Measurements from ENCODE around the gene LGR6. TPM values are rescaled to one million over a fixed set of nuclear protein-coding genes. Genes with fewer than 3 reads are reported as not detected.

The LGR6 gene
- total RNA-seq, 2 donors from 2014 or later, result 1.3 to 1.6 TPM

DNA sequence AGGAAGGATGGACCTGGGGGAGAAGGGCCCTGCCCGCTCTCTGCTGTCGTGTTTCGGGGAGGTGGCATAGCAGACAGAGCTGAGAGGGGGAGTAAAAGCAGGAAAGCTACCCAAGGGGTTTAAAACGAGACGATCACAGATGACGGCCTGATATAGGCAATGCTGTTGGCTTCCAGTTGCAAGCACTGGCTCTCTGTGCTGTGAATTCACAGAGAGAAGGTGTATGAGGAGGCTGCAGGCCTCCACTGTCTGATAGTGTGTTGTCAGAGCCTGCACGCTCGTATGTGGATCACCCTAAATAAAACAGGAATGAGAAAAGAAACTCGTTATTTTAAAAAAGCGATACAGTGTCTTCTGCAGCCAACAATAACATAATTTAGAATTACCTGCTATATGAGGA lies 57.4 kb downstream of the LGR6 start:
- DNase-seq, result no peak
- H3K9me3 ChIP-seq, result no peaks in the 10 kb centered on the region
- no peak overlapping the region for H3K4me3 ChIP-seq
- no peaks in the 10 kb centered on the region for H3K36me3 ChIP-seq
- no peaks in the 10 kb centered on the region for H3K27me3 ChIP-seq
- H3K4me1 ChIP-seq, result no peaks in the 10 kb centered on the region
- no peak overlapping the region for H3K9ac ChIP-seq (ENCODE audit: low read depth in 2 of 2, low read length in 2 of 2)
- no peak overlapping the region for H3K27ac ChIP-seq
- intact Hi-C loops (cut with DNase I), result no loop called here
- TF ChIP-seq, protein P1, sequence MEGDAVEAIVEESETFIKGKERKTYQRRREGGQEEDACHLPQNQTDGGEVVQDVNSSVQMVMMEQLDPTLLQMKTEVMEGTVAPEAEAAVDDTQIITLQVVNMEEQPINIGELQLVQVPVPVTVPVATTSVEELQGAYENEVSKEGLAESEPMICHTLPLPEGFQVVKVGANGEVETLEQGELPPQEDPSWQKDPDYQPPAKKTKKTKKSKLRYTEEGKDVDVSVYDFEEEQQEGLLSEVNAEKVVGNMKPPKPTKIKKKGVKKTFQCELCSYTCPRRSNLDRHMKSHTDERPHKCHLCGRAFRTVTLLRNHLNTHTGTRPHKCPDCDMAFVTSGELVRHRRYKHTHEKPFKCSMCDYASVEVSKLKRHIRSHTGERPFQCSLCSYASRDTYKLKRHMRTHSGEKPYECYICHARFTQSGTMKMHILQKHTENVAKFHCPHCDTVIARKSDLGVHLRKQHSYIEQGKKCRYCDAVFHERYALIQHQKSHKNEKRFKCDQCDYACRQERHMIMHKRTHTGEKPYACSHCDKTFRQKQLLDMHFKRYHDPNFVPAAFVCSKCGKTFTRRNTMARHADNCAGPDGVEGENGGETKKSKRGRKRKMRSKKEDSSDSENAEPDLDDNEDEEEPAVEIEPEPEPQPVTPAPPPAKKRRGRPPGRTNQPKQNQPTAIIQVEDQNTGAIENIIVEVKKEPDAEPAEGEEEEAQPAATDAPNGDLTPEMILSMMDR (IDR thresholded peaks at IDR 0.05), result no peak

DNA sequence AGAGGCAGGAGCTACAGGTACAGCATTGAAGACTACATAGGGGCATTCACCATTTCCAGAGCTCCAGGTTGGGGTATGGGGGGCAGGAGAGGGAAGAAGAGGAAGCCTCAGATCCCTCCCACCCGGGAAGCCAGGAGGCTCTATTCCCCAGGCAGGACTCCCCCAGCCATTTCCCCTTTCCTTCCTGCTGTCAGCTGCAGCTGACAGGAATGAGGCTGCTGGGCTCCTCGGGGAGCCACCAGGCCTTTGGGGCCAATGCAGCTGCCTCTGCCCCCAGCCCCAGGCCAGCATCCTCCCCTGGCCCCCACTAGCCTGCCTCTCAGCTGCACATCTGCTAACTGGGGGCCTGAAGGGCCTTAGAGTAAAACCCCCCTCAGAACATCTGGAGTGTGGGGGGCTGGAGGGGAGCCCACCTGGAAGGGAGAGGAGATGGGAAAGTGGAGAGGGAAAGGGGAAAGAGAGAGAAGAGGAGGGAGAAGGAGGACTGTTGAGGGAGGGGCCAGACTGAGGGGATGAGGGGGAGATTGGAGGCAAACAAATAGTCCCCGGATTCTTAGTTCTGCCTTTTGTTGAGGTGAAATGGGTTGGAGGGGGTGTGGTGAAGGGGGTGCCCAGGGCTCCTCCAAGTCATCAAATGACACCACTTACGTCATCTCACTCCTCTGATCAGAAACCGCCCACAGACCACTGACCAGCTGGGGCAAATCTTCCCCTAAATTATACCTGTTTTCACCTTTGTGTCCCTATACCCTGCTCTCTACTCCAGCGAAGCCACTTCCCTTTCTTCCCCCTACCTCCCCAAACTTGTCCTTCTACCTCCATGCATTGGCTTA lies 58.0 kb downstream of the LGR6 start:
- Histone ChIP-seq H3K9ac (ENCODE audit: low read depth in 2 of 2, low read length in 2 of 2) (no peak overlapping the region), H3K27ac (no peak overlapping the region), H3K36me3 (no peaks in the 10 kb centered on the region), H3K27me3 (no peaks in the 10 kb centered on the region), H3K9me3 (no peaks in the 10 kb centered on the region), H3K4me1 (no peaks in the 10 kb centered on the region), H3K4me3 (no peak overlapping the region)
- intact Hi-C loops (cut with DNase I), result no loop called here
- no peak for DNase-seq
- TF ChIP-seq, protein P1 (IDR thresholded peaks at IDR 0.05), result no peak

DNA sequence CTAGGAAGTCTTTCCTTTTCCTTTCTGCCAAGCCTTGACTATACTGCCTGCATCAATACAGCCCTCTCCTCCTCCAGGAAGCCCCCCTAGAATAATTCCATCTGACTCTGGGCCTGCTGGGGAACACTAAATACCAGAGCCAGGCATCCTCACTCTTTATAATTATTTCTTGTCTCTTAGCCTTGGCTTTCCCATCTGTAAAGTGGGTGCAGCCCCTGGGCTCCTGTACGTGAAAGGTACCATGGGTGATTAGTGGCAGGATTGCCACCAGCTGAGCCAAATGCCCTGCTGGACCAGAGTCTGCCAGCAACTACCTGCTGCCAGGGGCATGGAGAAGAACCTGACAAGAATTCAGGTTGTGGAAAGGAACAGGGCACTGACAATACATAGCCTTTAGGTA lies 58.7 kb downstream of the LGR6 start:
- no peak overlapping the region for H3K27ac ChIP-seq
- TF ChIP-seq, protein P1 (IDR thresholded peaks at IDR 0.05), result no peak
- no peaks in the 10 kb centered on the region for H3K36me3 ChIP-seq
- H3K27me3 ChIP-seq, result no peaks in the 10 kb centered on the region
- no peak overlapping the region for H3K9ac ChIP-seq (ENCODE audit: low read depth in 2 of 2, low read length in 2 of 2)
- no peak overlapping the region for H3K4me3 ChIP-seq
- H3K9me3 ChIP-seq, result no peaks in the 10 kb centered on the region
- no peak for DNase-seq
- intact Hi-C loops (cut with DNase I), result no loop called here
- H3K4me1 ChIP-seq, result no peaks in the 10 kb centered on the region

DNA sequence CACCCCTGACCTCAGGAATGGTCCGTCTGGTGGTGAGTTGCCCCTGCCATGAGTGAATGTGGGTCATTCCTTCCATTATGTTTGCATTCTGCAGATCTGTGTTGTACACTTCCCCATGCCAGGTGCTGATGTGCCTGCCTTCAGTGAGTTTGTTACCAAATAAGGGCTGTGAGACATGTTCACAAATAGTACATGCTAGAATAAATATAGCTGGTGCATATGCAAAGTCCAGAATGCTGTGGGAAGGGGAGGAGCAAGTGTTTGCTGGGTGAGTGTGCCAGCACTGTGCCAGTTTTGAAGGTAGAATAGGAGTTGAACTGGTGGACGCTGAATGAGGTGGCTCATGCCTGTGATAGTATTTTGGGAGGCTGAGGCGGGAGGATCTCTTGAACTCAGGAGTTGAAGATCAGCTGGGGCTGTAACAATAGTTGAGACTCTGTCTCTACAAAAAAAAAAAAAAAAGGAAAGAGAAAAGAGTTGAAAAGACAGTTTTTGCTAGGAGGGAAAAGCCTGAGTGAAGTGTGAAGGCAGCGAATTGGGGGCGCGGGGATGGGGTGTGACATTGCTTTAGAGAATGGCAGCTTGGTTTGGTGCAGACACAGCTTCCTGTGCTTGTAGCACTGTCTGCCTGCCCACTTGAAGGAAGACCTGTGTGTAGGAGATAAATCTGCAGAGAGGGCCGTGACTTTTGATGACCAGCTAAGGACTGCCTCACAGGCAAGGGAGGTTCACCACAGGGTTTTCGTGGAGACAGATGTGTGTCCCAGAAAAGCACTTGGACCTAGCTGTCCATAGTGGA lies 61.1 kb downstream of the LGR6 start:
- Histone ChIP-seq H3K9me3 (no peaks in the 10 kb centered on the region), H3K4me1 (no peaks in the 10 kb centered on the region), H3K27me3 (no peaks in the 10 kb centered on the region), H3K27ac (no peak overlapping the region), H3K4me3 (no peak overlapping the region), H3K36me3 (no peaks in the 10 kb centered on the region), H3K9ac (ENCODE audit: low read depth in 2 of 2, low read length in 2 of 2) (no peak overlapping the region)
- TF ChIP-seq, protein P1 (IDR thresholded peaks at IDR 0.05), result no peak
- intact Hi-C loops (cut with DNase I), result no loop called here
- no peak for DNase-seq

DNA sequence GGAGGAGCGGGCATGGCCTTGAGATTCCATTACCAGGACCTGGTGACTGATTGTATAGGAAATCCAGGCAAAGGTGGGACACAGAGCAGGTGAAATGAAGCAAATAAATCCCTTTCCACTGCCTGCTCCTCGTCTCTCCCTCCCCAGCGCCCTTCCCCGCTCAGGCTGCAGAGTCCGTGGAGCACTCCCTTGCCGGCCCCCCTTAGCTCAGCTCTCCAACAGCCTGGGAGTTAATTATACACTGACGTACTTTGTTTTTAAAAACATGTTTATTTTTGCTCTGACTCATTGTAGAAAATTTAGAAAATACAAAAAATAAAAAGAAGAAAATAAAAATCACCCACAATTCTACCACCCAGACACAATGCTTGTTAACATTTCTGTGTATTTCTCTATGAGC lies 61.7 kb downstream of the LGR6 start:
- intact Hi-C loops (cut with DNase I), result no loop called here
- TF ChIP-seq, protein P1 (IDR thresholded peaks at IDR 0.05), result no peak
- no peak overlapping the region for H3K4me3 ChIP-seq
- no peaks in the 10 kb centered on the region for H3K9me3 ChIP-seq
- no peaks in the 10 kb centered on the region for H3K27me3 ChIP-seq
- no peak overlapping the region for H3K9ac ChIP-seq (ENCODE audit: low read depth in 2 of 2, low read length in 2 of 2)
- H3K27ac ChIP-seq, result no peak overlapping the region
- no peaks in the 10 kb centered on the region for H3K36me3 ChIP-seq
- no peak for DNase-seq
- H3K4me1 ChIP-seq, result no peaks in the 10 kb centered on the region
